CD4-positive, alpha-beta T cell treated with Interleukin-6 at 100 ng/mL for 8 hours (primary cell): Measurements from ENCODE around the gene ERCC4.

Experiments used
- DNase-seq: peaks from one replicate; pipeline ENCODE4 v3.0.0-alpha.2; 2020; ENCODE audit warnings: mixed read lengths, low spot score

ERCC4 gene

GRCh38 chr16:13994239-13995106 lies 74.5 kb downstream of the ERCC4 start:
- no peak for DNase-seq

- no peak for DNase-seq
These were observed 75.2 kb downstream of the ERCC4 start for GRCh38 chr16:13995194-13995593.

GRCh38 chr16:13996778-13997288 lies 76.9 kb downstream of the ERCC4 start:
- no peak for DNase-seq

GRCh38 chr16:13997526-13997925 lies 77.6 kb downstream of the ERCC4 start:
- DNase-seq = no peak

- no peak for DNase-seq
These were observed 78.0 kb downstream of the ERCC4 start for GRCh38 chr16:13997933-13998332.

GRCh38 chr16:13999071-13999894 lies 79.3 kb downstream of the ERCC4 start:
- DNase-seq = no peak

GRCh38 chr16:13999895-14000425 lies 80.0 kb downstream of the ERCC4 start:
- no peak for DNase-seq

- no peak for DNase-seq
These were observed 81.6 kb downstream of the ERCC4 start for GRCh38 chr16:14001521-14001920.
